Measurements from ENCODE around the gene MYT1.
A peak's percentile ranks its signal among the peaks of the same experiment; 100 is the strongest.

Gene MYT1

GRCh38 chr20:64254156-64254555 lies 89.9 kb downstream of the MYT1 start:
- no peak overlapping the region for H3K4me3 ChIP-seq (ENCODE audit: low read length)
- DNase-seq (ENCODE audit: low read depth): no peak
- no peak for TF ChIP-seq CTCF (IDR thresholded peaks at IDR 0.05; ENCODE audit: insufficient read depth, low read depth, low read length, missing control alignments)

GRCh38 chr20:64254571-64255360 lies 90.5 kb downstream of the MYT1 start:
- DNase-seq (ENCODE audit: low read depth): no peak

GRCh38 chr20:64255361-64256281 lies 91.4 kb downstream of the MYT1 start, which contains the start of gene PCMTD2:
TSS of gene PCMTD2 (plus strand) at chr20:64255748. CDS start at chr20:64259966, 4,218 bp downstream.
- H3K4me3 ChIP-seq (ENCODE audit: low read length): peak within 1 kb of the TSS; percentile 81
- DNase-seq (ENCODE audit: low read depth): peak; percentile 85
- TF ChIP-seq CTCF (IDR thresholded peaks at IDR 0.05; ENCODE audit: insufficient read depth, low read depth, low read length, missing control alignments): no peak

More at GRCh38 chr20:64254571-64255360, 90.5 kb downstream of the MYT1 start:
- TF ChIP-seq CTCF (IDR thresholded peaks at IDR 0.05; ENCODE audit: insufficient read depth, low read depth, low read length, missing control alignments): no peak
- peak overlapping the region; percentile 59 for H3K4me3 ChIP-seq (ENCODE audit: low read length)

- no peak for TF ChIP-seq CTCF (IDR thresholded peaks at IDR 0.05; ENCODE audit: insufficient read depth, low read depth, low read length, missing control alignments)
- DNase-seq (ENCODE audit: low read depth): peak; percentile 27
- H3K4me3 ChIP-seq (ENCODE audit: low read length): peak overlapping the region; percentile 81
Measured at GRCh38 chr20:64256282-64256935, 92.2 kb downstream of the MYT1 start.

- no peak for TF ChIP-seq CTCF (IDR thresholded peaks at IDR 0.05; ENCODE audit: insufficient read depth, low read depth, low read length, missing control alignments)
- DNase-seq (ENCODE audit: low read depth): no peak
- no peak overlapping the region for H3K4me3 ChIP-seq (ENCODE audit: low read length)
Measured at GRCh38 chr20:64257107-64257757, 93.0 kb downstream of the MYT1 start.
